Lower leg skin (tissue), 4 donors: ENCODE measurements around the gene MAGI2. TPM values are rescaled to one million over a fixed set of nuclear protein-coding genes. Genes with fewer than 3 reads are reported as not detected.

Source experiments
- DNase-seq, 2 donors: peaks; one replicate each; pipeline ENCODE4 v3.0.0-alpha.2; 2019; ENCODE audit warnings: low spot score in 2 of 2
- H3K4me3 ChIP-seq: fragments of 200-600 bp; sonication (generic); 2 replicates; pipeline ENCODE4 v1.5.1; 2017; ENCODE audit warnings: mild to moderate bottlenecking, low read depth; ENCODE audit not compliant: poor library complexity, severe bottlenecking
- CTCF ChIP-seq, 3 donors: fragments of 450-650 bp; IDR thresholded peaks; one replicate each; pipeline ENCODE4 v1.5.1; 2016; ENCODE audit warnings: antibody characterized with exemption in 3 of 3, mild to moderate bottlenecking in 3 of 3, moderate library complexity in 2 of 3
- POLR2A ChIP-seq, 2 donors: fragments of 450-650 bp; IDR thresholded peaks; one replicate each; pipeline ENCODE4 v1.6.1; 2016 to 2017; ENCODE audit warnings: antibody characterized with exemption in 2 of 2, mild to moderate bottlenecking in 1 of 2, moderate library complexity in 1 of 2
- WGBS, 2 donors: methylation state at CpG; one replicate each; pipeline ENCODE4 v1.1.5; 2018; 5-methylcytosine and 5-hydroxymethylcytosine counted together
- intact Hi-C: fragments of 100-400 bp; cut with DNase I; formaldehyde crosslinking; loops from one replicate; pipeline ENCODE4 v1.15.0; 2023; ENCODE audit warnings: low total_unique reads
- total RNA-seq, 4 donors: library from RNA; depleted of rRNA; stranded (reverse); fragments of >200 nt; gene quantifications; one replicate each; pipeline ENCODE4 v1.1.0, GENCODE V29; 2016

MAGI2 gene
- total RNA-seq, 4 donors from 2014 or later: 1.6 to 3.0 (median 2.1) TPM

GRCh38 chr7:79377097-79377496 lies 76.4 kb downstream of the MAGI2 start:
- WGBS, 2 donors: 72 to 80% methylated on average over 4 of the region's 4 CpGs
- DNase-seq: no peak
- H3K4me3 ChIP-seq: no peak overlapping the region
- no peak for TF ChIP-seq CTCF (IDR thresholded peaks at IDR 0.05)
- TF ChIP-seq POLR2A (IDR thresholded peaks at IDR 0.05): no peak
- intact Hi-C loops: no loop called here

GRCh38 chr7:79376299-79377025 lies 77.0 kb downstream of the MAGI2 start:
- 86 to 90% methylated on average over 5 of the region's 5 CpGs for WGBS, 2 donors
- intact Hi-C loops: no loop called here
- no peak for DNase-seq
- TF ChIP-seq CTCF (IDR thresholded peaks at IDR 0.05) (no peak), POLR2A (IDR thresholded peaks at IDR 0.05) (no peak)
- H3K4me3 ChIP-seq: no peak overlapping the region

- no peak for DNase-seq
- intact Hi-C loops: no loop called here
- no peak for TF ChIP-seq CTCF (IDR thresholded peaks at IDR 0.05)
- no peak for TF ChIP-seq POLR2A (IDR thresholded peaks at IDR 0.05)
- H3K4me3 ChIP-seq: no peak overlapping the region
- 64 to 72% methylated on average over 2 of the region's 2 CpGs for WGBS, 2 donors
These were observed 92.3 kb downstream of the MAGI2 start for GRCh38 chr7:79361214-79361613.

GRCh38 chr7:79359827-79360226 lies 93.6 kb downstream of the MAGI2 start:
- WGBS, 2 donors: 95 to 96% methylated on average over 1 of the region's 1 CpG
- no peak for DNase-seq
- H3K4me3 ChIP-seq: no peak overlapping the region
- intact Hi-C loops: no loop called here
- TF ChIP-seq POLR2A (IDR thresholded peaks at IDR 0.05) (no peak), CTCF (IDR thresholded peaks at IDR 0.05) (no peak)

GRCh38 chr7:79357101-79357500 lies 96.4 kb downstream of the MAGI2 start:
- intact Hi-C loops: no loop called here
- no peak overlapping the region for H3K4me3 ChIP-seq
- TF ChIP-seq CTCF (IDR thresholded peaks at IDR 0.05): no peak
- no peak for TF ChIP-seq POLR2A (IDR thresholded peaks at IDR 0.05)
- no peak for DNase-seq
- 75 to 77% methylated on average over 1 of the region's 1 CpG for WGBS, 2 donors
